Pons (tissue), 1 donor: ENCODE results near the gene FBXW2.

ENCODE experiments used
- DNase-seq: peaks from one replicate; pipeline ENCODE4 v3.0.0-alpha.2; 2016; ENCODE audit warnings: low spot score

Gene FBXW2

DNA sequence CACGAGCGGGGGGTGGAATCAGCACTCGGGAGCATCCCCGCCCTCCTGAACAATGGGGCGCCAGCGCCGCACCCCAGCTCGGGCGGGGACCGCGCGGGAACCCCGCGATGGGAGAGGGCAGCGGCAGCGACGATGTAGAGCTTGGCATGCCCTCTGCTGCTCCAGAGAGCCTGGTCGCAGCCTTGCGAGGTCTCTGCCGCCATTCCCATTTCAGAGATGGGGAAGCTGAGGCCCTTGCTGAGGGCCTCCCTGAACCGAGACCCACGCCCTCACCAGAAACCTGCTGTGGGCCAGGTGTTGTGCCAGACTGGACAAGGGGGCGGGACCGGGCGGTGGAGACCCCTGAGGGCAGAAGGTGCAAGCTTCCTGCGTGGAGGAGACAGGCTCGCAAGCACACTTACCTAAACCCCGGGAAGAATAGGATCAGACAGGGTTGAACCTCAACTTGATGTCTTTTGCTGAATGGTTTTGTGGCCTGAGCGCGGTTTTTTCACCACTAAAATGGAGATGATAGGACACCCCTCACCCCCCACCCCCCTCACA lies 78.3 kb downstream of the FBXW2 start:
- DNase-seq = no peak

DNA sequence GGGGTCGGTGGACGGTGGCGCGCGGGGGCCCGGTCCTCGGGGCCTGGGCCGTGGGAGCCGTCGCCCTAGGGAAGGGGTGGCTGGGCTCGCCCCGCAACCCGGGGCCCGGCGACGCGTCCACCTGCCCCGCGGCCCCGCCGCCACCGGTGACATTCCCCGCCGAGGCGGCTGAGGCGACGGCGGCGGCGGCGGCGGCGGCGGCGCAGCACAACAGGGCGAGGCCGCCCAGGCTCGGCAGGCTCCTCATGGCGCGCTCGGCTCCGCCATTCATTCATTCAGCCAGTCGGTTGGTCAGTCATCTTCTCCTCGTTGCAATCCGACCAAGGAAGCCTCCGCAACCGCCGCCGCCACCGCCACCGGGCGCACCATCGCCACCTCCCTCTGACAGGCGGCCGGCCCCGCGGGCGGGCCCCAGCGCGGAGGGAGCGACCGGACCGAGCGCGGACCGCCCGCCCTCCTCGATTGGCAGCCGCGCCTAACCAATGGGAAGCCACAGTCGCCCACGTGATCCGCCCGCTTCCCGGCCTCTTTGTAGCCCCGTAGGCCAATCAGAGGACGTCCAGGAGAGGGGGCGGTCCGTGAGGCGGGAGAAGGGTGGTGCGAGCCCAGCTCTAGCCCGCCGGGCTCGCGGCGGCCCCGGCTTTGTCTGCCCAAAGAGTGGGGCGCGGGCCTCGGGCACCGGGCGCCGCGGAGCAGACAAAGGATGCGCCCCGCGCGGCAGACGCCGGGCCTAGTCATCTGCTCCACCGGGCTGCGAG lies 78.9 kb downstream of the FBXW2 start, which contains the start of gene MEGF9:
MEGF9 (minus strand) TSS at position 383 of the 758 bp plus-strand sequence; CDS start at position 271, 112 bp downstream.
- peak; percentile 98 for DNase-seq

DNA sequence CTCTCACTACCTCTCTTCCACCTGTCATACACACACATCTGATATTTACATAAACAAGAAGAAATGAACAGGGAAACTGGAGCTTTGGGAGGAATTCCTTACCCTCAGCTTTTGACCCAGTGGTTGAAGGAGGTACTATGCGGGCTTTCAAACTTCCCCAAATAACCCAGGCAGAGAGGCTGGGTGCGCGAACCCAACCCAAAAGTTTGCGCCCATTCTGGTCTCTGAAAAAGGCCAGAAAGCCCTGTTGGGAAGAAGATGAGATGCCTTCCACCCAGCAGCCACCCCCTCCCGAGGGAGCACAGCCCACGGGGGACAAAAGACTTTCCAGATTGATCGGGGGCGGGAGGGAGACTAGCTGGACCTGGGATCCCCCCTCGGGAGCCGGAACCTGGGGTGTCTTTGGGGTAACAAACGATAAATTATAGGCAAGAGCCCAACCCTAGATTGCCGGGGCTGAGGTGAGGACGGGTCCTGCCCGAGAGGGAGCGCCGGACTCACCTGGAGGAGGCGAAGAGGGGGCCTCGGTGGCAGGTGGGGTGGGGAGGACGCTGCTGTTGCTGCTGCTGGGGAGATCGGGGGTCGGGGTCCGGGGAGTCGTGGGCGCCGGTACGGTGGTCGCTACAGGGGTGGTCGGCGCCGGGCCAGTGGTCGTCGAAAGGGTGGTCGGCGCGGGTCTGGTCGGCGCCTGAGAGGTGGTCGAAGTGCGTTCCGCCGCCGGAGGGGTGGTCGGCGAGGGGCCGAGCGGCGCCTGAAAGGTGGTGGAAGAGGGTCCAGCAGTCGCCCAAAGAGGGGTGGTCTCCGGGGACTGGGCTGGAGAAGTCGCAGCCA lies 79.7 kb downstream of the FBXW2 start:
- no peak for DNase-seq

DNA sequence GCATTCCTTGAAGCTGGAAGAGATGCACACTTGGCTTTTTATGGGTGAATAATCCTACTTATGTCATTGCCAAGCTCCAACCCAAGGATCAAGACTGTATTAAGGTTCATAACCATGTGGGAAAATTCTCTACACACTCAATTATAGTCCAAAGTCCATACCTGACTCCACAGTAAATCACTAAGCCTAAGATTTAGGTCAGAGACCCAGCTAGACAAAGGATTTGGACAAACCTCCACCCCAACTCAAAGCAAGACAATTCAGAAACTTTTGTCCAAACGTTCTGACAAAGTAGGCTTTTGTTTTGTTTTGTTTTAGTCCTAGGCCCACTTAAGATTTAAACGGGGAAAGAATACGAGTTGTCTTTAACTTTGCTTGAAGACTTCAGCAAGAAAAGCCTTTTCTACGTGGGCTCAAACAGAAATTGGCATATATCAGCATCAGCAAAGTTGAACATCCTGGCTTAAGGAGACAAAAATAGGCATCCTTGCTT lies 80.6 kb downstream of the FBXW2 start:
- peak; percentile 74 for DNase-seq

DNA sequence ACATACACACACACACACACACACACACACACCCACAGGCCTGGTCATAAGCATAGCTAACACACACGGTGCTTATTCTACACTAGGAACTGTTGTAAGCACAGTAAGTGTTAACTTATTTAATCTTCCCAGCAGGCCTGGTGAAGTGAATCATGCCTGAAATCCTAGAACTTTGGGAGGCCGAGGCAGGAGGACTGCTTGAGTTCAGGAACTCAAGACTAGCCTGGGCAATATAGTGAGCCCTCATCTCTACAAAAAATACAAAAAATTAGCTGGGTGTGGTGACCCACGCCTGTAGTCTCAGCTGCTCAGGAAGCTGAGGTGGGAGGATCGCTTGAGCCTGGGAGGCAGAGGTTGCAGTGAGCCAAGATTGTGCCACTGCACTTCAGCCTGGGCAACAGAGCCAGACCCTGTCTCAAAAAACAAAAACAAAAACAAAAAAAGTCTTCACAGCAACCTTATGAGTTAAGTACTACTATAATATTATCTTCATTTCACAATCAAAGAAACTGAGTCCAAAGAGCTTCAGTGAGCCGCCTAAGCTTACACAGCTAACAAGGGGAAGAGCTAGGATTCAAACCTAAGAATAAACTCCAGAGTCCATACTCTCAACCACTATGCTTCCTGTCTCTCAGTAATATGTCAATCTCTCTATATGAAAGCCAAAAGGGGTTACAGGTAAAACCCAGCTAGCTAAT lies 81.2 kb downstream of the FBXW2 start:
- DNase-seq = peak; percentile 67

DNA sequence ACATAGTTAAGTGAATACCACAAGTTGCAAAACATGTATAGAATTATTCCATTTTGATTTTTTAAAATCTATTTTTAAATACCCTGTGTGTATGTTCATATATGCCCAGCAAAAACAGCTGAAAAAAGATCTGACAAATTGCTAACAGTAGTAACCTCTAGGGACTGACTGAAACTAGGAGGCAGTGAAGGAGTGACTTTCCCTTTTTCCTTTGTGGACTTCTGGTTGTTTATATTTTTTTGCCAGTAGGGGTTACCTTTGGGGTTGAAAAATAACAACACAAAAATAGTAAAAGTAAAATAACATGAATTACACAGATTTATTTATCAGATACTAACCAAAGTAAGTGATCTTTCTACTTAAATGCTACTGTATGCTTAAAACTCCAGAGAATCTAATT lies 81.9 kb downstream of the FBXW2 start:
- peak; percentile 72 for DNase-seq

DNA sequence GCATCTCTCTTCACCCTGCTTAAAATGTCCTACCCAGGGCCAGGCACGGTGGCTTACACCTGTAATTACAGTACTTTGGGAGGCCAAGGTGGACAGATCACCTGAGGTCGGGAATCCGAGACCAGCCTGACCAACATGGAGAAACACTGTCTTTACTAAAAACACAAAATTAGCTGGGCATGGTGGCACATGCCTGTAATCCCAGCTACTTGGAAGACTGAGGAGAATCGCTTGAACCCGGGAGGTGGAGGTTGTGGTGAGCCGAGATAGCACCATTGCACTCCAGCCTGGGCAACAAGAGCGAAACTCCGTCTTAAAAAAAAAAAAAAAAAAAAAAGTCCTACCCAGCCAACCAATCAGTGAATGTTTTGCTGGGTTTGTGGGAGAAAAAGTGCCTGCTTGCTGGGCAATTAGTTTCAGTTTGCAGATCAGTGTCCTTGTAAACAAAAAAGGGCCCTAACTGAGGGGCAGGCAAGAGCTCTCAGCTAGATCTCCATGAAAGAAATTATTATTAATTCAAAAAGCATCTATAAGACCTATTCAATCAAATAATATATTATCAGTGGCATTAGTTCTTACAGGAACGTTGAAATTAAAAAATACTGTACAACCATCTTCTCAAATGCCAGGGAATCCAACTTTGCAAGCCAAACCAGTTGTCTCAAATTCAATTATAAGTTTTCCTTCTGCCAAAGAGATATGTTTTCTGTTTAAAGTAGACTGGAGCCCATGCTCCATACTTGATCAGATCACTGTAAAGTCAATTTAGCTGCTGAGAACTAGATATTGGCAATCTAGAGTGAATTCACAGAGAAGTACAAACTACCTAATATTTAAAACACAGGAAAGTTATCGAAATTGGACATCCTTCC lies 82.9 kb downstream of the FBXW2 start:
- DNase-seq = peak; percentile 87

DNA sequence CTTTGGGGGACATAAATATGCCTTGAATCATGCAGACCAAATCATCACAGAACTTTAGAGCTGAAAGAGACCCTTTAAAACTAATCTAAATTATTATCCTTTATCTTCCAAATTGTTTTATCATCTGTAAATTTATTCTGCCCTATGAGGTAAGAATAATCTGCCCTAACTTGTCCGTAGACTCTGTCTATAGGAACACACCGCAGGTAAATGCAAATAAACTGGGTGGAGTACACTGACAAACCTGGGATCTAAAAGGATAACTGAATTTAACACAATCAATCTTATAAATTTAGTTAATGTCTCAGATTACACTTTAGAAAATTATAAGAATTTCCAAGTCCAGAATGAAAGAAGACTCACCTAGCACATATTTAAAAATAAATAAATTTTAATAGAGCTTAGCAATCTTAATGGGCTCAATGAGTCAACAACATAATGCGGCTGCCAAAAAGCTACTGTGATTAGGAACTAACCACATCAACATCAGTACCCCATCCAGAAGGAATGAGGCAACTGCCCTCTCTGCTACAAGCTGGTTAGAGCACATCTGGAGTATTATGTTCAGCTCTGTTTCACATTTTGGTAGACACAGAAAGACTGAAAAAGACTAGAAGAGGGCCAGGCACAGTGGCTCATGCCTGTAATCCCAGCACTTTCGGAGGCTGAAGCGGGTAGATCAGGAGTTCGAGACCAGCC lies 84.5 kb downstream of the FBXW2 start:
- DNase-seq = no peak

DNA sequence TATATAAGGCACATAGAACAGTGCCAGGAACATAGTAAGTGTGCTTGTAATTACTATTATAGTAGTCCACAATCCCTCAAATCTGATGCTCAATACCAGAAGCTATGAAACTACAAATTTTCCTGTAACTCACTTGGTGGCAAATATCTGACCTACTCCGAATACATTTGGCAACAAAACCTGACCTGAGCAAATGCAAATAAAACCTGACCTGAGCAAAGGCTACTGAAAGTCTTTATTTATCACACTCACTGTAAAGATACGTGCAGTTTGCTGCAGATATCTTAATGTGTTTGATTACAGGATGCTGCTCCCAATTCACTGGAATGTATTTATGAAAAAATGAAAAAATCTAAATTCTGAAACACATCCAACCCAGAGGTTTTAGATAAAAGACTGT lies 86.0 kb downstream of the FBXW2 start:
- no peak for DNase-seq
